Breast epithelium (tissue), 4 donors: ENCODE results near the gene PLA2G4C. TPM values are rescaled to one million over a fixed set of nuclear protein-coding genes. Genes with fewer than 3 reads are reported as not detected.

Source experiments
- DNase-seq, 2 donors: peaks; one replicate each; pipeline ENCODE4 v3.0.0-alpha.2; 2019; ENCODE audit warnings: low spot score in 2 of 2
- H3K27ac ChIP-seq, 2 donors: fragments of 200-600 bp; sonication (generic) in 1 of 2; one replicate each; pipeline ENCODE4 v1.5.1; 2016 to 2019; ENCODE audit warnings: mild to moderate bottlenecking in 1 of 2
- H3K27me3 ChIP-seq, 2 donors: fragments of 200-600 bp; sonication (generic) in 1 of 2; one replicate each; pipeline versions ENCODE4 v1.5.1 to v1.6.0; 2017 to 2019; ENCODE audit warnings: control low read depth in 1 of 2, mild to moderate bottlenecking in 1 of 2
- H3K36me3 ChIP-seq: fragments of 200-600 bp; one replicate; pipeline ENCODE4 v1.5.1; 2019
- H3K4me1 ChIP-seq, 2 donors: fragments of 200-600 bp; sonication (generic); one replicate each; pipeline ENCODE4 v1.5.1; 2016 to 2019; ENCODE audit warnings: control low read depth in 1 of 2
- H3K4me3 ChIP-seq, 3 donors: fragments of 200-600 bp; sonication (generic); 1 replicate in 2 of 3; 2 replicates in 1 of 3; pipeline ENCODE4 v1.5.1; 2016 to 2019; ENCODE audit warnings: mild to moderate bottlenecking in 3 of 3, moderate library complexity in 2 of 3
- H3K9me3 ChIP-seq, 2 donors: fragments of 200-600 bp; sonication (generic) in 1 of 2; one replicate each; pipeline ENCODE4 v1.5.1; 2016 to 2019; ENCODE audit warnings: control low read depth in 1 of 2
- POLR2A ChIP-seq: fragments of 450-650 bp; IDR thresholded peaks from one replicate; pipeline ENCODE4 v1.6.1; 2016; ENCODE audit warnings: antibody characterized with exemption, mild to moderate bottlenecking, moderate library complexity
- POLR2AphosphoS5 ChIP-seq, 3 donors: sonication (generic); formaldehyde crosslinking; IDR thresholded peaks; one replicate each; pipeline ENCODE4 v1.6.1; 2017; ENCODE audit warnings: antibody characterized with exemption in 3 of 3
- intact Hi-C: fragments of 100-400 bp; cut with DNase I; formaldehyde crosslinking; loops from one replicate; pipeline ENCODE4 v1.15.1; 2023; ENCODE audit warnings: low total_unique reads
- total RNA-seq, 3 donors: library from RNA; depleted of rRNA; stranded (reverse); fragments of >200 nt; gene quantifications; one replicate each; pipeline ENCODE4 v1.1.0, GENCODE V29; 2016
- TF ChIP-seq, protein P1 (sequence below), 3 donors: fragments of 450-650 bp; IDR thresholded peaks; one replicate each; pipeline ENCODE4 v1.5.1; 2016 to 2017; ENCODE audit warnings: antibody characterized with exemption in 3 of 3, mild to moderate bottlenecking in 3 of 3, moderate library complexity in 3 of 3

The PLA2G4C gene
- total RNA-seq, 3 donors from 2014 or later: 2.6 to 10.5 (median 5.1) TPM

DNA sequence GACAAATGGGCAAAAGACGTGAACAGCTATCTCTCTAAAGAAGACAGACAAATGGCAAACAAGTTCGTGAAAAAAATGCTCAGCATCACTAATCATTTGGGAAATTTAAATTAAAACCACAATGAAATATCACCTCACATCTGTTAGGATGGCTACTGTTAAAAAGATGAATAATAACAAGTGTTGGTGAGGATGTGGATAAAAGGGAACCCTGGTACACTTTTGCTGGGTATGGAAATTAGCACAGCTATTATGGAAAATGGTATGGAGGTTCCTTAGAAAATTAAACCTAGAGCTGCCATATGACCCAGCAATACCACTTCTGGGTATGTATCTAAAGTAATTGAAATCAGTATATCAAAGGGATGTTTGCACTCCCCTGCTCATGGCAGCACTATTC lies 73.9 kb downstream of the PLA2G4C start:
- Histone ChIP-seq H3K9me3 (peaks cover 6 to 9% of the 10 kb centered on the region in 2 donors), H3K36me3 (no peaks in the 10 kb centered on the region), H3K27ac (no peak overlapping the region), H3K4me3 (no peak overlapping the region), H3K27me3 (peaks cover 0 to 9% of the 10 kb centered on the region in 2 donors), H3K4me1 (no peaks in the 10 kb centered on the region)
- DNase-seq: no peak
- no peak for TF ChIP-seq POLR2AphosphoS5 (IDR thresholded peaks at IDR 0.05)
- TF ChIP-seq, protein P1, sequence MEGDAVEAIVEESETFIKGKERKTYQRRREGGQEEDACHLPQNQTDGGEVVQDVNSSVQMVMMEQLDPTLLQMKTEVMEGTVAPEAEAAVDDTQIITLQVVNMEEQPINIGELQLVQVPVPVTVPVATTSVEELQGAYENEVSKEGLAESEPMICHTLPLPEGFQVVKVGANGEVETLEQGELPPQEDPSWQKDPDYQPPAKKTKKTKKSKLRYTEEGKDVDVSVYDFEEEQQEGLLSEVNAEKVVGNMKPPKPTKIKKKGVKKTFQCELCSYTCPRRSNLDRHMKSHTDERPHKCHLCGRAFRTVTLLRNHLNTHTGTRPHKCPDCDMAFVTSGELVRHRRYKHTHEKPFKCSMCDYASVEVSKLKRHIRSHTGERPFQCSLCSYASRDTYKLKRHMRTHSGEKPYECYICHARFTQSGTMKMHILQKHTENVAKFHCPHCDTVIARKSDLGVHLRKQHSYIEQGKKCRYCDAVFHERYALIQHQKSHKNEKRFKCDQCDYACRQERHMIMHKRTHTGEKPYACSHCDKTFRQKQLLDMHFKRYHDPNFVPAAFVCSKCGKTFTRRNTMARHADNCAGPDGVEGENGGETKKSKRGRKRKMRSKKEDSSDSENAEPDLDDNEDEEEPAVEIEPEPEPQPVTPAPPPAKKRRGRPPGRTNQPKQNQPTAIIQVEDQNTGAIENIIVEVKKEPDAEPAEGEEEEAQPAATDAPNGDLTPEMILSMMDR (IDR thresholded peaks at IDR 0.05): no peak
- TF ChIP-seq POLR2A: no peak
- intact Hi-C loops: no loop called here

DNA sequence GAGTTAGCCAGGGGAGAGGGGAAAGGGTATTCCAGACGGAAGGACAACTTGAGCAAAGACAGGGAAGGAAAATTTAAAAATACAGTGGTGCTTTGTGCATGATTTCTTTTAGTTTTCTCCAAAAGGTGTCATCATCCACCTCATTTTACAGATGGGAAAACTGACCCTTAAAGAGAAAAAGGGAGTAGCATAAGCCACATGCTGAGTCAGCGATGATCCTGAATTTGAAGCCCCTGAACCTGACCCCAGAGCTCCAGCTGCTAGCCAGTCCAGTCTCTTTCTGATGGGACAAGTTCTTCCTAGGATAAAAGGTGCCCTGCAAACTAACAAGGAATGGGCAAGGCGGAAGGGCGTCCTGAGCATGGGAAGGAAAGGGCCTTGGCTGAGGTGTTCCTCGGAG lies 77.0 kb downstream of the PLA2G4C start:
- intact Hi-C loops: no loop called here
- Histone ChIP-seq H3K27me3 (peaks cover 0 to 12% of the 10 kb centered on the region in 2 donors), H3K36me3 (no peaks in the 10 kb centered on the region), H3K4me1 (no peaks in the 10 kb centered on the region), H3K4me3 (no peak overlapping the region), H3K27ac (no peak overlapping the region), H3K9me3 (peaks cover 6 to 9% of the 10 kb centered on the region in 2 donors)
- no peak for DNase-seq
- no peak for TF ChIP-seq POLR2AphosphoS5 (IDR thresholded peaks at IDR 0.05)
- TF ChIP-seq, protein P1 (IDR thresholded peaks at IDR 0.05): no peak
- no peak for TF ChIP-seq POLR2A

DNA sequence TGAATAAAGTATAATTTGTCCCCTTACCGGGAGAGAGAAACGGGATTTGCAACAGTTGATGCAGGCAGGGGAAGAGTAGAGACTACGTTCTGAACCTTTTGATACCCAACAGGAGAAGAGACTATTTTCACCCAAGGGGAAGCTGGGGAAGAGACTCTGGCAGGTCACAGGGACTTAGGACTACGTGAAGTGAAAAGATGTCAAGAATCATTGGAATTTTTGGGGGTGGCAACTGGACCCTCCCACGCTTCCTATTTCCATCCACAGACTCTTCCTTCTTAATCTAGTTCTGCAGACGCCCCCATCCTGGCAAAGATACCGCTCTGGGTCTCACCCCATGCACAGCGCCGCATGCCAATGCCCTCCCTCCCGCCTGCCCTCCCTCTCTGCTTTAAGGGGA lies 80.5 kb downstream of the PLA2G4C start:
- no peak for DNase-seq
- TF ChIP-seq POLR2AphosphoS5 (IDR thresholded peaks at IDR 0.05): no peak
- no peak for TF ChIP-seq POLR2A
- peaks cover 0 to 23% of the 10 kb centered on the region in 2 donors for H3K27me3 ChIP-seq
- no peaks in the 10 kb centered on the region for H3K4me1 ChIP-seq
- no peak overlapping the region for H3K27ac ChIP-seq
- H3K9me3 ChIP-seq: no peaks in the 10 kb centered on the region
- intact Hi-C loops: no loop called here
- H3K36me3 ChIP-seq: no peaks in the 10 kb centered on the region
- no peak overlapping the region for H3K4me3 ChIP-seq

DNA sequence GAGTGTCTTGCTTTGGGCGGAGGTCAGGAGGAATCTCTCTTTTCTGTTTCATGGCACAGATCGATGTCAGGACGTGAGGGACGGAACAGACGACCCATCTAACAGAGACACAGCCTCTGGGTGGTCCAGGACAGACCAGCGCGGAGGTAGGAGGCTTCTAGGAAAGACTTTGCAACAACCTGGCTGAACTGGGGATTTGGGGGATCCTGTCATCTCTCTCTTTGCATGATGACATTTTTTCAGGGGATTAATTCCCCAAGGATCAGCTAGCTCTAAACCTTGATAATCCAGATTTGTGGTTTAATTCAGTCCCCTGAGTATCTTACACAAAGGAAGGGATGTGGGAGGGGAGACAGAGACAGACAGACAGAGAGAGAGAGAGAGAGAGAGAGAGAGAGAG lies 81.2 kb downstream of the PLA2G4C start:
- H3K9me3 ChIP-seq: no peaks in the 10 kb centered on the region

DNA sequence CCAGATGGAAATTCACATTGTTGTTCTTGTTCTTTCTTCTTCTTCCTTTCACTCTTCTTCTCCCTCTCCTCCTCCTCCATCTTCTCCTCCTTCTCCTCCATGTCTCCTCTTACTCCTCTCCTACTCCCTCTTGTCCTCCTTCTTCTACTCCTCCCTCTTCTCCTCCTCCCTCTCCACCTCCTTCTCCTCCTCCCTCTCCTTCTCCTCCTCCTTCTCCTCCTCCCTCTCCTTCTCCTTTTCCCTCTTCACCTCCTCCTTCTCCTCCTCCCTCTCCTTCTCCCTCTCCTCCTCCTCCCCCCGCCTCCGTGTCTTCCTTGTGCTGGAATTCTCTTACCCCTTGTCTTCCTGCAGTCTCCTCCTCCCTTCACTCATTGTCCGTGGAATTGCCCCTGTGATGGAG lies 85.1 kb downstream of the PLA2G4C start:
- Histone ChIP-seq H3K4me3 (no peak overlapping the region), H3K27me3 (peaks cover 0 to 23% of the 10 kb centered on the region in 2 donors), H3K9me3 (no peaks in the 10 kb centered on the region), H3K27ac (no peak overlapping the region), H3K4me1 (no peaks in the 10 kb centered on the region), H3K36me3 (no peaks in the 10 kb centered on the region)
- no peak for DNase-seq
- intact Hi-C loops: no loop called here
- no peak for TF ChIP-seq POLR2A
- TF ChIP-seq, protein P1 (IDR thresholded peaks at IDR 0.05): no peak
- no peak for TF ChIP-seq POLR2AphosphoS5 (IDR thresholded peaks at IDR 0.05)

More for the DNA sequence above, 81.2 kb downstream of the PLA2G4C start:
- Histone ChIP-seq H3K27ac (no peak overlapping the region), H3K27me3 (peaks cover 0 to 23% of the 10 kb centered on the region in 2 donors), H3K36me3 (no peaks in the 10 kb centered on the region), H3K4me1 (no peaks in the 10 kb centered on the region), H3K4me3 (no peak overlapping the region)
- intact Hi-C loops: no loop called here
- DNase-seq: no peak
- no peak for TF ChIP-seq POLR2AphosphoS5 (IDR thresholded peaks at IDR 0.05)
- no peak for TF ChIP-seq POLR2A
- TF ChIP-seq, protein P1 (IDR thresholded peaks at IDR 0.05): no peak

DNA sequence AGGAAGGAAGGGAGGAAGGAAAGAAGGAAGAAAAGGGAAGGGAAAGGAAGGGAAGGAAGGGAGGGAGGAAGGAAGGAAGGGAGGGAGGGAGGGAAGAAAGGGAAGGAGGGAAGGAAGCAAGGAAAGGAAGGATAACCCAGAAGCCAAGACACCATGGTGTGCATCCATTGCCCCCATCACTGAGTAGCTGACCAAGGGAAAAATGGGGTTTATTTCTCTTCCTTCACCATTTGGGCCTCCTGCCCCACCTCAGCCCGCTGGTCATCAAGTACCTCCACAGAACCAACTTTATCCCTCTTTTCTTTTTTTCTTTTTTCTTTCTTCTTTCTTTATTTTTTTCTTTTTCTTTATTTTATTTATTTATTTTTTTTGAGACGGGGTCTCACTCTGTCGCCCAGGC lies 87.1 kb downstream of the PLA2G4C start:
- TF ChIP-seq POLR2AphosphoS5 (IDR thresholded peaks at IDR 0.05) (no peak), POLR2A (no peak)
- TF ChIP-seq, protein P1 (IDR thresholded peaks at IDR 0.05): no peak
- Histone ChIP-seq H3K4me3 (no peak overlapping the region), H3K4me1 (no peaks in the 10 kb centered on the region), H3K9me3 (no peaks in the 10 kb centered on the region), H3K27me3 (peaks cover 0 to 26% of the 10 kb centered on the region in 2 donors), H3K36me3 (no peaks in the 10 kb centered on the region), H3K27ac (no peak overlapping the region)
- no peak for DNase-seq
- intact Hi-C loops: no loop called here
